IPS-18c (cell line): ENCODE results near the gene FYTTD1.

ENCODE experiments used
- H3K4me3 ChIP-seq: 2 replicates; pipeline ENCODE4 v1.7.0; 2013; ENCODE audit warnings: low read depth, mild to moderate bottlenecking, low read length, moderate library complexity; ENCODE audit not compliant: insufficient read depth
- H3K9me3 ChIP-seq: one replicate; pipeline ENCODE4 v1.6.1; 2013; ENCODE audit warnings: mild to moderate bottlenecking, low read length, moderate library complexity; ENCODE audit not compliant: control insufficient read depth, insufficient read depth

The FYTTD1 gene

DNA sequence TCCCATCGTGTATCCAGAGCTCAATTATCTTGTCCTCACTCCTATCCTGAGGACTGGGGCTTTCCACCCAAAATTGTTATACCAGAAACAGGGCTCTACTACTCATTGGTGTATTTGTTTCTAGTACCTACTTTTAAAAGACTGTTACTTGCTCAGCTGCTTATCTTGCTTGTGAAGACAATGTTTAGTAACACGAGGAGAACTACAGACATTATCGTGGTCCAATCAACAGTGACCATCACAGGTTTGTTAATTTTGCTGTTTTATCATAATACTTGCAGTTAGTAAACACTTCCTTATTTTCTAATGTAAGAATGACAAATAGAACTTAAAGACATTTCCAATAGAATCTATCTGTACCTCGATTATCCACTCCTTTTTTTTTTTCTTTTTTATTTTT, 54.8 kb downstream of the FYTTD1 start:
- Histone ChIP-seq H3K4me3 (no peak overlapping the region), H3K9me3 (no peaks in the 10 kb centered on the region)

DNA sequence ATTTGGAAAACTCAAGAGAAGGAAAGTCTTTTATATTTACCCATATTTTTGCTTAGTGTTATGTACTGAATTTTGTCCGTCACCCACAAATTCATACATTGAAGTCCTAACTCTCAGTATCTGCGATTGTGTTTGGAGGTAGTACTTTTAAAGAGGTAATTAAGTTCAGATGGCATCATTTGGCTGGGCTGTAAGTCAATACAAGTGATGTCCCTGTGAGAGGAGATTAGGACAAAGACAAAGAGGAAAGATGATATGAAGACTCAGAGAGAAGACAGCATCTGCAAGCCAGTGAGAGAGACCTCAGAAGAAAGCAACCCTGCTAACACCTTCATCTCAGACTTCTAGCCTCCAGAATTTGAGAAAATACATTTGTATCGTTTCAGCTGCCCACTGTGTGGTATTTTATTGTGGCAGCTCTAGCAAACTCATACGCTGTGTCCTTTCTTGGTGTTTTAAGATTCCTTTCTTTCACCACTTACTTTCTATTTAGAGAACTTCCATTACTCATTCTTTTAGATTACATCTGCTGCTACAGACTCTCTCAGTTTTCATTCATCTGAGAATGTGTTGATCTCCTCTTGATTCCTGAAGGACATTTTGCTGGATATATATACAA, 58.4 kb downstream of the FYTTD1 start:
- H3K4me3 ChIP-seq: no peak overlapping the region

DNA sequence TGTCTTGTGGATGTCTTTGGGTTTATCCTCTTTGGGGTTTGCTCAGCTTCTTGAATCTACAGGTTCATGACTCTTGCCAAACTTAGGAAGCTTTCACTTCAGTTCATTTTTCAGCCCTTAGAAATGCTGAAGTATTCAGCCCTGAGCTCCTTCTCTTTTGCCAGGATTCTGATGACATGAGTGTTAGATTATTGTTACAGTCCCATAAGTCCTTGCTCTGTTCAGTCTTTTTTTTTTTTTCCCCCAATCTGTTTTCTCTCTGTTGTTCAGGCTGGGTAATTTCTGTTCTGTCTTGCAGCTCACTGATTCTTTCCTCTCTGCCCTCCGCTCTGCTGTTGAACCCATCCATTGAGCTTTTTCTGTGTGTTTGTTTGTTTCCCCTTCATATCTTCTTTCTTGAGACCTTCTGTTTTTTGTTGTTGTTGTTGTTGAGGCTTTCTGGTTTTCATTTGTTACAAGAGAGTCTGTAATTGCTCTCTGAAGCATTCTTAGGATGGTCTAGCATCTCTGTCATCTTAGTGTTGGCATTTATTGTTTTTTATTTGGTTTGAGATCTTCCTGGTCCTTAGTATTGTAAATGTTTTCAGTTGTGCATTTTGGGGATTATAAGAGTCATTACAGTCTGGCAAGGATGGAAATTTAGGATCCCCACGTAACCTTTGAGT, 59.8 kb downstream of the FYTTD1 start:
- H3K4me3 ChIP-seq: no peak overlapping the region

More for the DNA sequence above, 58.4 kb downstream of the FYTTD1 start:
- no peaks in the 10 kb centered on the region for H3K9me3 ChIP-seq

DNA sequence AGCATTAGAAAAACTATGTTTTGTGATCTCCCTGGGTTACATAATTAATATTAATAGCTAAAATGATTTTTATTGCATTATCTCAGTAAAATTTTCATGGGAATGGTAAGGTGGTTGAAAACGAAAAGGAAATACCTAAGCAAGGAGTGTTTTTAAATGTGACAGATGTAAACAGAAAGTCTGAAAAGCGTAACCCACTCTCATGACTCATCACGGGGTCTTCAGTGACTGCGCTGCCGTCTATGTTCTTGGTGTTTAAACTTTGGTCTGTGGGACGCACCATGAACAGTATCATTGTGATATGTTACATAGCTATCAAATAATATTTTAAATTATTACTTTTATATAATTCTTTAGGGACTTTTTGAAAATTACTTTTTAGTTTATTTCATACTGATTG, 61.2 kb downstream of the FYTTD1 start:
- H3K4me3 ChIP-seq: no peak overlapping the region
- no peaks in the 10 kb centered on the region for H3K9me3 ChIP-seq

More for the DNA sequence above, 59.8 kb downstream of the FYTTD1 start:
- no peaks in the 10 kb centered on the region for H3K9me3 ChIP-seq

DNA sequence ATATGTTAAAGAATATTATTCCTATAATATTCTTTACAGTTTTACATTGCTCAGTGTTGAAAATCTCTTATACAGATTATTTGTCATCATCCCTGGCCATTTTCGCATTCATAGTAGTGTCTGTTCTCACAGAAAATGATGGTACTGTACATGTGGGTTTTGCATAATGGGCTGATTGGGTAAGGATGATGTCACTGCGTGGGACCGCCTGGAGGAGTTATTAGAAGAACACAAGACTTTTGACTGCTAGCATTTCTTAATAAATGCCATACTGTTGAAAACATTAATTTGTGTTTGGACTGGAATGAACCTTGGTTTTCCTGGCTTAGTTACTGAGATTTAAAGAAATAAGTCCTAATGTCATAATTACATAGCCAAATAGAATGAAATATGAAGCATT, 61.7 kb downstream of the FYTTD1 start:
- no peaks in the 10 kb centered on the region for H3K9me3 ChIP-seq
- H3K4me3 ChIP-seq: no peak overlapping the region

DNA sequence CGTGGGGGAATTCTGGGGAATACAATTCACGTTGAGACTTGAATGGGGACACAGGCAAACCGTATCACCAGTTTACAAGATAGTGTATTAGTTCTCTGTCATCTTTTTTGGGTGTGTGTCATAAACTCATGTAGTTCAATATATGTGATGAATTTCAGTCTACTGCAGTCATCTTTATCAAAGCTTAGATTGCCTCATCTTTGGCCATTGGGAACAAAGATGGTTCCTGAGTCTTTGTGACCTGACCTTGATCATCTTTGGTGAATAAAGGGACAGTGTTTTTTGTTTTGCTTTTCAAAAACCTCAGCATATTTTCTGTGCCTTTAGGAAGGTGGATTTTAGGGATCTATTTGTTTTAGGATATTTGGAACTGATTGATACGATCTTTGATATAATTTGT, 64.7 kb downstream of the FYTTD1 start:
- no peak overlapping the region for H3K4me3 ChIP-seq

DNA sequence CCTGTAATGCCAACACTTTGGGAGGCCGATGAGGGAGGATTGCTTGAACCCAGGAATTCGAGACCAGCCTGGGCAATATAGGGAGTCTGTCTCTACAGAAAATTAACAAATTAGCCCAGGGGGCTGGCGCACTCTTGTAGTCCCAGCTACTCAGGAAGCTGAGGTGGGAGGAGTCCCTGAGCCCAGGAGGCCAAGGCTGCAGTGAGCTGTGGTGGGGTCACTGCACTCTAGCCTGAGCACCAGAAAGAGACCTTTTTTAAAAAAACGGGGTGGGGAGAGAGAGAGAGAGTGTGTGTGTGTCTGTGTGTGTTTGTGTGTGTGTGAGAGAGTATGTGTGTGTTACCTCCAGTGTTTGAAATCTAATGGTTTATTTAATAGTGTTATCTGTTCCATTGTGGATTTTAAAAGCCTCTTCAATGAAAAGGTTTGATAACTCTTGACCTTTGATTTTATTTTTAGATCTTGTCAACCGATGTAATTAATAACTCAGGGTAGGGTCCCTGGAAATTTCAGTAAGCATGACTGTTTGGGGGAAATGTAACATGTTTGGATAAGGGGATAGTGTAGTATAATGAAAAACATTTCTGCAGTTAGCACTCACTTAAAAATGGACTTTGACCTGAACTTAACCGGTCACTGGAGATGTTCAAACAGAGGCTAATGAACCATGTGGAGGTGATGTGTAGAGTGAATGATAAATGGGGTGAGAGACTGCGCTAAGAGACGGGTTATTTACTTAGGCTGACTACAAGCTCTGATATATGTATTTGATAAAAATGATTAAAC, 71.1 kb downstream of the FYTTD1 start:
- Histone ChIP-seq H3K9me3 (no peaks in the 10 kb centered on the region), H3K4me3 (no peak overlapping the region)

More for the DNA sequence above, 64.7 kb downstream of the FYTTD1 start:
- H3K9me3 ChIP-seq: no peaks in the 10 kb centered on the region

DNA sequence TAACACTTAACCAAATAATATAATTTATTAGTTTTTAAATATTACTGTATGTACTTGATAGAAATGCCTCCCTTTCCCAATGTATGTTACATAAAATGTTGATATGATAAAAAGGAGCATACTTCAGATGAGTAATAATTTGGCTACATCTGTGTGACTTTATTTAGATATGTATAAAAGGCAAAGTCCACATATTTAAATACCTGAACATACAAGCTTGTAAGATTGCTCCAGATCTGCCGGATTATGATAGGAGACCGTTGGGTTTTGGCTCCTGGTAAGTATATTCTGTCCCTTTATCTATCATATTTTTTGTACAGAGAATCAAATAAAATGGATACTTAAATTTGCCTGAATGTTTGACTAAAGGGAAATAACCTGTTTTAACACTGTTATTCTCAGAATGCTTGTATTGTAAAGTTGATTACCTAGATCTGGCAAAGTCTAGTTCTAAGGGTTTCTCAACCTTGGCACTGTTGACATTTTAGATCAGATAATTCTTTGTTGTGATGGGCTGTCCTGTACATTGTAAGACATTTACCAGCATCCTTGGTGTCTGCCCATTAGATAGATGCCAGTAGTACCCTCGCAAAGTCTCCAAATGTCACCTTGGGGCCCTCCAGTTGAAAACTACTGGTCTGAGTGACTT, 79.8 kb downstream of the FYTTD1 start:
- no peaks in the 10 kb centered on the region for H3K9me3 ChIP-seq
- no peak overlapping the region for H3K4me3 ChIP-seq

DNA sequence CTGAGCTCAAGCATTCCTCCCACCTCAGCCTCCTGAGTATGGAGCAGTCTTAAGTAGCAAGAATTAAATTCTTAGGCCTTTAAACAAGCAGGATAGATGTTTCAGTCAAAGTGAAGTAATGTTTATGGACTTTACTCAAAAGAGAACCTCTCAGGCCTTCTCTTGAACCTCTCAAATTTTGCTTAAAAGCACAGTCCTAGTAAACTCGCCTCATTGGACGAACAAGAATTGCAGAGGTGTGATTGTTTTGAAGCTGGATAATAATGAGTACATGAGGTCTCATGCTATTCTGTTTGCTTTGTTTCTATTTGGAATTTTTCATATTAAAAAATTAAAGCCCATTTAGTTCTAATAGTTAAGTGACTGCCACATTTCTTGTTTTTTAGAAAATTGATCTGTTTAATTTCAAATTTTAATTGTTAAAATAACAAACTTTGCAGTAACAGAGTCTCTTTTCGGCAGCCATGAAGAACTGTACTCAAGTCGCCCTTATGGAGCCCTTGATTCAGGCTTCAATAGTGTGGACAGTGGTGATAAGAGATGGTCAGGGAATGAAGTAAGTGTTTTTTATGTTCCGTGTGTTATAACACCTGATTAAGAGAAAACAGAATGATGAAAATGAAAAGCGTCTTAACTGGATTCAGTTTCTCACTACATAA, 80.8 kb downstream of the FYTTD1 start:
- no peaks in the 10 kb centered on the region for H3K9me3 ChIP-seq
- no peak overlapping the region for H3K4me3 ChIP-seq

DNA sequence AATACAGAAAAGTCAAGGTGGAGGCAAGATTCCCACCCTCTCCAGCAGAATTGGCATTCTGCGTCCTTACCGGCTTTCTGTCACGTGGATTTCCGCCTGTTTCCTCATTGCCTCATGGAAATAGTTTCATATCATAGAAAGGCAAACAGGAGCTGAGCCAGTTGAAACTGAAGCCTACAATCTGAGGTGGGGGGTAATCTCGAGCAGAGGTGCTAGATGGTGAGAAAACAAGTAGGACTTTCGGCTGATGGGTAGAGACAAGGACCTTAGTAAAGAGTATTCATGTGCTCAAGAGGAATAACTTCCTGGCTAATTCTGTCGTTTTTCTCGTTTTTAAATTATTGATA, 81.3 kb downstream of the FYTTD1 start:
- Histone ChIP-seq H3K9me3 (no peaks in the 10 kb centered on the region), H3K4me3 (no peak overlapping the region)

DNA sequence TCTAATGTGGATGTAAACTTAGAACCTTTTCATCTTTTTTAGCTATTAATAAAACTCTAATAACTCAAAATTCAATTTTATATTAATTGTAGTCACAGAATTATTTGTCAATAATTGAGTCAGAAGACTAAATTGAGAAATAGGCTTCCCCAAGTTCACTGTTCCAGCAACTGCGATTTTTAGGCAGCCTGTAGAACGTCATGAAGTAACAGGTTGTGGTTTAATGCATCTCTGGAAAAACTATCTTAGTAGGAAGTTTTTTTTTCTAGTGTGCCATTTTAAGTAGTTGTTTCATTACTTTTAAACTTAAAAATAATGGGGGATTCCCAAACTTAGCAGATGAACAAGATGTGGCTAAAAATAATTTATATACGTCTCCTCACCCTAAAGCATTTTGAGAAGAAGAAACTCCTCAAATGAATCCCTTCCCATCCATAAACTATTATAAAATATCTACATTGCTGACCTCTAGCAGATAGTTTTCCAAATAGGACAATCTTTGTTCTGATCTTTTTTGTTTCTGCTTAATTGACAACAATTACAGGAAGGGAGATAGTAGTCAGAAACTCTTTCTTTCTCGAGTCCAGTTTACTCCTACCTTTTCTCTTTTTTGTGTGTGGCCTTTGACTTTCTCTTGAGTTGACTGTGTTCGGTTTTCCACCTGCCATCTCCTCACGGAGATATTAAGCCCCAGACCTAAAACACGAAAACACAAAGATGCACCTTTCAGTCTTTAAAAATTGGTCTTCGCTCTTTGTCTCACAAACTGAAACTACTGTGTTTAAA, 84.4 kb downstream of the FYTTD1 start:
- H3K9me3 ChIP-seq: no peaks in the 10 kb centered on the region
- H3K4me3 ChIP-seq: no peak overlapping the region

DNA sequence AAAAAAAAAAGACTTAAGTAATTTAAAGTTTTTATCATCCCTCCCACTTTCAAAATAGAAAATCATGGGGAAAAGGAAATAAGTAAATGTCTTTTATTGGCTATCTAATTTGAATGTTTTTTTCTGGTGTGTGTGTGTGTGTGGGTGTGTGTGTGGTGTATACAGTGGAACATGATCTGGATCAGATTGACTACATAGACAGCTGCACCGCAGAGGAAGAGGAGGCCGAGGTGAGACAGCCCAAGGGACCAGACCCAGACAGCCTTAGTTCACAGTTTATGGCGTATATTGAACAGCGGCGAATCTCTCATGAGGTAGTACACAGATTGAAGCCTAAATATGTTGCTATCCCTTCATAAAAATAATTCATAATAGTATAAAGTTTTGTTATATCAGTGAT, 85.8 kb downstream of the FYTTD1 start:
- Histone ChIP-seq H3K4me3 (no peak overlapping the region), H3K9me3 (no peaks in the 10 kb centered on the region)

DNA sequence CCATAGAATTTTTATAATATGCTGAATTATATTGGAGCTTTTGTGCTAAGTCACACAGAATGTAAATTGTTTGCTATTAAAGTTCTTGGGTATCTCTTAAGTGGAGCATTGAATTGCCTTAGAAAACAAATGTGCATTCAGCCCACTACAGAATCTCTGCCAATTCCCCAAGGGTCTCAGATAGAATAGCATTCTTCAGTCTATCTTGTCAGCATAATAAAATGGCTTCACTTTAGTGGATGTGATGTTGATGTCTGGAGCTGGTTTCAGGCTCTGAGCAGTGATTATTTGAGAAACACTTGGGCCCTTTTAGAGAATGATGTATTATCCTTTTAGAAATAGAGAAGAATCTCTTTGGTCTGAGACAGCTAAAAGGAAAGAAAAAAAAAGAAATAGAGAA, 86.6 kb downstream of the FYTTD1 start:
- Histone ChIP-seq H3K9me3 (no peaks in the 10 kb centered on the region), H3K4me3 (no peak overlapping the region)
